GM21381 (cell line): ENCODE data around the gene NPEPL1.
"Not testable (repeated sequence)": the region's sequence is repeated elsewhere in the genome, so short reads cannot be mapped to it uniquely, and the experiment has no call there.

Source experiments
- ATAC-seq: cut with Tn5 transposase; IDR thresholded peaks from one replicate; pipeline ENCODE4 v1.9.1; 2021; ENCODE audit warnings: mild to moderate bottlenecking, moderate library complexity; ENCODE audit not compliant: unreplicated experiment

The NPEPL1 gene

DNA sequence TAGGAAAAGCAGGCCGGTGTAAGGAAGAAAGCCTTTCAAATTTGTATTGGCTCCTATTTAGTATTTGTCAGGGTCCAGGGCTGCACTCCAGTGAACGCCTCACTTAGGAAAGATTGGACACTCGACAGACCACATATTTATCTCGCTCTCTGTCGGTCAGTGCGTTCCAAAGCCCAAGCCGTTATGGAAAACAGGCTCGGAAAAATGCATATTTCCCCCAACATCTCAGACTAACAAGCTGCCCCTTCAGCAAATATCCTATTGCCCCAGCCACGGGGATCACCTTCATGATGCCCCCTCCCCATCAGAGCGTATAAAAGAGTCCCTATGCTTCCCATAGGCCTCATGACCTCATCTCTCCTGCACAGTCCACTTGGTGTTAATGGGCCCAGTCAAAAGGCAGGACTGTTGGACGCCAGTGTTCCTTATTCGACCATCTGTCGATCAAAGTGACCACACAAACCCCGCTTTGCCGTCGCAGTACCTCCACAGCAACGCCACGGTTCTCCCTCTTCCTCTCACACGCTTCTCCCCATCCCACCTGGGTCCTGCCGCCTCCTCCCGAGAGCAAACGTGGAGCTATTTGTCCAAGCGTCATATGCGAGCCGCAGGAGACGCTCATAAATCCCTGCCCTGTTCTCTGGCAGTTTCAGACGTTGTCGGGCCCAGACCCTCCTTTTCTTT lies 63.3 kb downstream of the NPEPL1 start:
- no peak for ATAC-seq

DNA sequence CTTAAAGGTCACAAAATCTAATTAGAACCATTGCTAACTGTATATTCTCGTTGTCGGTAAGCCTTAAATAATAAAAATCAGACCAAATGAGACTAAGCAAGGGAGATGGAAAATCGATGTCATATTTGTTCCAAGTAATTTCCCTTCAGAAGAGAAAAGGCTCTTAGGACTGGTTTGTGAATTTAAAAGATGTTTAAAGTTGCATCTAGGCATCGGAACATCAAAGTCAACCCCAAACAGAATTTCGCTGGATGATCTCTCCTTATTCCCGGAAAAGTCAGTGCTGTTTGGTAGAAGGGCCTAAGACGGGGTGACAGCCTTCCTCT lies 63.8 kb downstream of the NPEPL1 start:
- ATAC-seq, result no peak

DNA sequence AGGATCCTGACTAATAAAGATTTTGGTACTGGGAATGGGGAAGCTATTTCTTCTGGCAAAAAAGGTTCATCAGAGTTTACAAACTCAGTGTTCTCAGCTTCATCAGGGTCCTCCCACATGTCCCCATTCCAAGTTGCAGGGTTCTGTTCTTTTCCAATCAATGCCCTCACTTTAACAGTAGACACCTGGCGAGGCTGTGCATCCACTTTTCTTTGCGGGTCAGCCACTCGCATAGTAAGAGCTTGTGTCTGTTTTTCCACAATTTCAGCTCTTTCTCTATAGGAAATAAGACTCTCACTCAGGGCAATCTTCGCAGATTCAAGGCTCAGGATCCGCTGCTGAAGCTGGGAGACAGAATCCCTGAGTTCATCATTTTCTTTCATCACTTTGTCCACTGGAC lies 65.0 kb downstream of the NPEPL1 start:
- not testable (repeated sequence) for ATAC-seq

DNA sequence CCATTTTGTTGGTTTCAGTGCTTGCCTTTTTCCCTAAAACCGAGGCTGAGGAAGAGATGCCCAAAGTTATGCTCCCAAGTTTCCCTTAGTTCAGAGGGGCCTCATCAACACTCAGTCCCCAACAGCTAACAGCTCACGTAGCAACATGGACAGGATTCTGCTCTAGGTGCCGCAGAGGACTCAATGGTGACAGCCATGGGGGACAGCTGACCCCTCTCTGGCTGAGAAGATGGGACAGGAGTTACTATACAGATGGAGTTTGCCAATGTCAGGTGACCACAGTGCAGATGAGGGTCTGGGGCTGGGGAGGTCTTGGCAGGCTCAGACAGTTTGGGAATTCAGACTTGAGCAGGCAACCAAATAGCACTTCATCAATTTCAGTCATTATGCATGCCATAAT lies 67.3 kb downstream of the NPEPL1 start:
- no peak for ATAC-seq

DNA sequence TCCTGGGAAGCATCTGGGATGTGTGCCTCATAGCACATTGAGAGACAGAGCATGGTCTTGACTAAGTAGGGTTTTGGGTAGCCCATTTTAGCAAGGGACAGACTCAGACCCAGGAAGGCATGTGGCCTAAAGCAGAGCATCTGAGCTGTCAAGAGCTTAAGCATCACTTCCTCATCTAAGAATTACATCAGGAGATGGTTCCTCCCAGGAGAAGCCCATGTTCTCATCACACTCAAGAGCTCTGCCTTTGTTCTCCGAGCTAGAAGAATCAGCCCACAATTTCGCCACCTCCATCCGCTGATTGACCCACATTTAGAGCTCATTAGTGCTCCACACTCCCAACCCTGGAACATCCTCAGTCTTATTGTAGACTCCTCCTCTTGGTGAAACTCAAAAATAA lies 68.3 kb downstream of the NPEPL1 start:
- ATAC-seq, result no peak

DNA sequence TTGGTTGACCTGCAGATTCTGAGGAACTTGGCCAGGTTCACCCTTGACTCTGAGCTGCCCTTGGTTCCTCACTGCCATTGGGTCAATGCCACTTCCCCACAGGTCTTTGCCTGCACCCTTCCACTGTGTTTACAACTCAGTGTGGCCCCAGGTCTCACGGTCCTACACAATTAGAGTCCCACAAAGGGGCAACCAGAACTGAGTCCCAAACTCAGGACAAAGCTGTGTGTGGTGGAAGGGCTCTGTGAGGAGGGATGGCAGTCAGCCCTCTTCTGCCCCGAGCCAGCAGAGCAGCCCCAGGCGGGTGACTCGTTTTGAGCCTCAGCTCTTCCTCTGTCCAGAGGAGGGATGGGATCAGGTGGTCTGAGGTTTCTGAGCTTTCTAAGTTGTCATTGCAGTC lies 69.5 kb downstream of the NPEPL1 start:
- no peak for ATAC-seq

DNA sequence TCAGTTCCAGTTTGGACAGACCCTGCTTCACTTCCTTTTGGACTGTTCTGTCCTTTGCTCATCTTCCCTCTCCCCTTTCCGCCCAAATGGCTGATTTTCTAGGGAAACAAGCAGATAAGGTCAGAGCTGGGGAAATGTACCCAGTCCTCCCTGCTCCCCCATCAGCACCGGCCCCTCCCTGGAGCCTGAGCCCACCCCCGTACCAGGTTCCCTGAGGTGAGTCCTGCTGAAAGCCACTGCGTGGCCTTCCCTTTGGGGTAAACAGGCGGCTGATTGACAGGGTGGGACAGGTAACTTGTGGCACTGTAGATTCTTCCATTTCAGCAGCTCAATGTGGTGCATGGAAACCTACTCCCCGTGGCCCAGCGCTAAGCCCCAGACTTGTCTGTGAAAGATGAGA lies 70.5 kb downstream of the NPEPL1 start:
- no peak for ATAC-seq
